HG03064 (cell line): Measurements from ENCODE around the gene GYS2.
"Not testable (repeated sequence)": the region's sequence is repeated elsewhere in the genome, so short reads cannot be mapped to it uniquely, and the experiment has no call there.

Source experiments
- ATAC-seq: cut with Tn5 transposase; IDR thresholded peaks from one replicate; pipeline ENCODE4 v1.9.1; 2021; ENCODE audit warnings: low read depth; ENCODE audit not compliant: unreplicated experiment

Gene GYS2

GRCh38 chr12:21604245-21605101 lies at the start of gene GYS2:
GYS2 (minus strand) TSS chr12:21604847; CDS start chr12:21604592, 255 bp downstream.
- ATAC-seq: no peak

- ATAC-seq: no peak
These were observed 47.2 kb upstream of the GYS2 start for GRCh38 chr12:21651821-21652220.

DNA sequence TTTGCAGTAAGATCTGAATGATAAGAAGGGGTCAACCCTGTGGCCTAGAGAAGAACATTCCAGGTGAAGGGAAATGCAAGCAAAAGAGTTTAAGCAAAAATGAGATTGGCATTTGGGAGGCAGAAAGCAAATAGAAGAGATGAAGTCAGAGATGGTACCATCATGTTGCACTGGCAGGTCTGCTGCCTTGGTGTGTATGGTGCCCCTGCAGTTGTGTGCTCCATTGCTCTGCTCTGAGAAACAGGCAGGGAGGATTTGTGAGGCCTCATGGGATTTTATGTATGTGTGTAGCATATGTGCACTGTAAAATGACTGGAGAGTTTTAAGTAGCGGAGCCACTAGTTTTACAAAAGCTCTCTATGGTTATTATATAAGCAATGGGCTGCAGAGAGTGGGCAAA lies 46.4 kb upstream of the GYS2 start:
- no peak for ATAC-seq

GRCh38 chr12:21649034-21649433 lies 44.4 kb upstream of the GYS2 start:
- no peak for ATAC-seq

DNA sequence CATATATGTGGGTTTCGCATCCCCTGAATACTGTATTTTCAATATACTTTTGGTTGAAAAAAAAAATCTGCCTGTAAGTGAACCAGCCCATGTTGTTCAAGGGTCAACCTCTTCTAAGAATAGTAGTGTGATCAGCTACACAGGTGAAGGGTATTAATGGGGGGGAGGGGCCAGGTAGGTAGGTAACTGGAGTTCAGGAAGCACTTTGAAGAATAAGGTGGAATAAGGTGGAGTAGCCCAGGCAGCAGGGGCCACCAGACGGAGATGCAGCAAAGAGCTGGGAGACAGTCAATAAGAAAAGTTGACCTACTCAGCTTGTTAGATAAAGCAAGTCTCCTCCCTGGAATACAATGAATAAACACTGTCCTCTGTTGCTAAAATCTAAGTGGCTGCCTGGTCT lies 43.7 kb upstream of the GYS2 start:
- ATAC-seq: no peak

DNA sequence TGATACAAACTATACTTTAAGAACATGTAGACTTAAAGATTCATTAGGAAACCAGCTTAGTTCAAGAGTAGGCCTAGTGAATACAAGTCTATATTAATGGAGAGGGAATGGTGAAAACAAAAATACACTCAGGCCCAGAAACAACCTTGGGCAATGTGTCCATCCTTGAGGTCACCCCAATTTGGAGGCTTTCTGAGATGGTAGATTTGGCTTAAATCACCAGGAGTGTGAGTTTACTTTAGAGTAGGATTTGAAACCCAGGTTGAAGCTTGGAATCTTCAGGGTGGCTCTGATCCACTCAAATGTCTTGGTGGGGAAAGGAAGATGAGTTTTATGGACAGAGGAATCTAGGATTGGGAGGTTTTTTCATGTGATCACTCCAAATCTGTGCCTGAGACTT lies 42.5 kb upstream of the GYS2 start:
- ATAC-seq: no peak

- ATAC-seq: not testable (repeated sequence)
These were observed 40.4 kb upstream of the GYS2 start for GRCh38 chr12:21645041-21645500.

DNA sequence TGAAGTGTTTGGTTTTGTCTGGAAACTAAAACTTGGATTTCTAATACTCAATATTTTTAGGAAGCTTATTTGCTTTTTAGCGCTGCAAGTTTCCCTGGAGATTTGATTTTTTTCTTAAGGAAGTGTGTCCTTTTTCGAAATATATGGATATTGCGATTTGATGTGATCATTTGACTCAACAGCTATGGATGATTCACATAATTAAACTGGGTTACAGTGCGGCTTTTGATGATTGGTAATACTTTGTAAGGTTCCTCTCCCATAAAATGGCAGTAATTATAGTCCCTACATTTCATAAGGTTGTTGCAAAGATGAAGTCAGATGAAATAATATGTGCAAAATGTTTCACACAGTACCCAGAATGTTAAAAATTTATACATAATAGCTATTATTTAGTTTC lies 39.9 kb upstream of the GYS2 start:
- ATAC-seq: no peak

- no peak for ATAC-seq
These were observed 39.1 kb upstream of the GYS2 start for GRCh38 chr12:21643758-21644157.

DNA sequence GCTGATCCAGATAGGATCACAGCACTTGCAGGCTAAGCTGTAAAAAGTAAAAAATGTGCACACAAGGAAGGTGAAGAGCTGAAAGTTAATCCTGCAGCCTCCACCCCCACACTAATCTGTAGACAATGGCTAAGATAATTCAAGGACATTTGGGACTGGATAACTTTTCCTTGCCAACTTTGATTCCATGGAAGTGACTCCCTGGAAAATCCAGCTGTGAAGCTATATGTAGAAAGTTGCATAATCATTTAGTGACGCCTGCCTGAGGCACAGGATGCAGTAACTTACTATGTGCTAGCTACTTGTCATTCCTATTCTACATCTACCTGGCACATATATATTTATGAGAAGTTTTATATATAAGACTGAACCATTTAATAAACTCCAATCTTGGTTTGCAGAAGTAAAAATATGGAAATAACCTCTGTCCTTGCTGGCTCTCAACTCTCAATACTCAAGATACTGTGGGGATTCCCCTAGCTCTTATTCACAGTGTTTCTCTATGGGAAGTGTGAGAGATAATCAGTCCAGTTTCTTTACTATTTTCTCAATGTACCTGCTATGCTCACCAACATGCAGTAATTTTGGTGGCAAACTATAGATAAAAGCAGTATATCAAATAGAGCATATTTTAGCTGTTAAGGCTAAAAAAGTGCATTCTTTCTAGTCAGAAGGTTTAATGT lies 38.2 kb upstream of the GYS2 start:
- ATAC-seq: no peak

DNA sequence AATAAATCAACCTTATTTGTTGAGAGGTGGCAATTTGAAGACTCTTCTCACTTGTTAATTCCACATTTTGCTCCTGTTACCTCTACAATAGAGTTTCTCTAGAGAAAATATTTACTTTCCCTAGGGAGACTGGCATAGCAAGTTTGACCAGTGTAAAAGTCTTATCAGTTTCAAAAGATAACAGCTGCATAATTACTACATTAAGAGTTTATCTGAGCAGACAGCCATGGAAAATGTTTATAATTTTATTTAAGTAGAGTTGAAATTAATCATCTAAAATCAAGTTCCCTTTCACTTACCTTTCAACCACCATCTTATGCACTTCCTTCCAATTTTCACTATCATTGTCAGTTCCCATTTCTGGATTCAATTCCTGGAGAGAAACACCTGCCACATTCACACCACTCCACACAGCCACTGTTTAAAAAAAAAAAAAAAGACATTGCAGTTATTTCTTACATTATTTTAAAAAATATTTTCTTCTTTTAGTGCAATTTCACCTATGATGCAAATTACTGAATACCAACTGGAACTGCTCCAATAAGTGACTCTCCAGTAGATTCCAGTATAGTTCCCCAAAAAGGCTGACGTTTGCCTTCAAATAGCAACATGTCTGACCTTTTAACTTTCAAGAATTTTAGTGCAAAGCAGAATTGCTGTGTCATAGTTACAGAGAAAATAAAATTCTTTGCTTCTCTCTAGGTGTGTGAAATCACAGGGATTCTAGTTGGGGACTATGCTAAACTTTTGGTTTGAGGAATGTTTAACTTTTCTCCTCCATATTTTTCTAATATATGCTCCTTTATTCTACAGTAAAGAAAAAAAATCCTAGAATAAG lies 33.6 kb upstream of the GYS2 start:
- no peak for ATAC-seq

GRCh38 chr12:21634245-21634644 lies 29.6 kb upstream of the GYS2 start:
- ATAC-seq: no peak

- ATAC-seq: no peak
These were observed 26.7 kb upstream of the GYS2 start for GRCh38 chr12:21631367-21631766.

GRCh38 chr12:21627924-21628323 lies 23.3 kb upstream of the GYS2 start:
- ATAC-seq: no peak

DNA sequence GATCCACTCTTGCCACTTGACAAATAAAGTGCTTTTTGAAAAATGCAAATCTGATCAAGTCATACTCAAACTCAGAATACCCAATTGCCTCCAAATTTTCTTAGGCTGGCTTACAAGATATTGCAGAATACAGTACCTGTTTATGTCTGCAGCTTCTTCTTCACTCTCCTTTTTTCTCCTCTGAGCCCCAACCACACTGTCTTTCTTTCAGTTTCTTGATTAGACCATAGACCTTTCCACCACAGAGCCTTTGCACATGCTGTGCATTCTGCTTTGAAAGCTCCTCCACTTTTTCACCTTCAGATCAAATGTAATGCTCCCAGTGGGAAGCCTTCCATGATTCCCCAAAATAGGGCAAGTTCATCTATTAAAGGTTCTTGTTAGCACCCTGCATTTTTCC lies 13.9 kb upstream of the GYS2 start:
- no peak for ATAC-seq

DNA sequence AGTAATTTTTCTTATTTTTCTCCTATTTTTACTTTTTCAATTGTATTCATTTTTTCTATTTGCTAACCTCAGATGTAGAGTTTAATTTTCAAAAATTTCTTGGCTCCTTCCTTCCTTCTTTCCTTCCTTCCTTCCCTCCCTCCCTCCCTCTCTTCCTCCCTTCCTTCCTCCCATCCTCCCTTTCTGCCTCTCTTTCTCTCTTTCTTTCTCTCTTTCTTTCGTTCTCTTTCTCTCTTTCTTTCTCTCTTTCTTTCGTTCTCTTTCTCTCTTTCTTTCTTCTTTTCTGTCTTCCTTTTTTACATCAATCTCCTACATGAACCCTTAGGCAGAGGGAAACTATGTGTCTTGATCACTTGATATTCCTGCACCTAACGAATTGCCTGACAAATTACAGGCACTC lies 12.4 kb upstream of the GYS2 start:
- ATAC-seq: no peak

- ATAC-seq: no peak
These were observed 10.8 kb upstream of the GYS2 start for GRCh38 chr12:21615431-21615830.

- ATAC-seq: no peak
These were observed 9.9 kb upstream of the GYS2 start for GRCh38 chr12:21614506-21614905.

DNA sequence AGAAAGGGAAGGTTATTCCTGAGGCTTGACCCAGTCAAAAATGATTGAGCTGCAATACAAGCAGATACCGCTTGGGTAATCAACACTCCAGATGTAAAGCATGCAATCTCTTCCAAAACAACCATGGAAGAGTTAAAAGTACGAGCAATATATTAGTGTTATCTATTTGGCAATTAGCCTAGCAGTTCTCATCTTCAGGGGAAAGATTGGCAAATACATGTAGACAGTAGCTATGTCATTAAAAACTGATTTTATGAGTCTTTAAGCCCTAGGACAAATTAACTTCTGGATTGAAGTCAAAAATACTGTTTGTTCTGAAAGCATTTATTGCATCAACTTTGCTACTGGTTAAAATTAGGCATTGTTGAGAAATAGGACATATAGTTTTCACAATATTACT lies 9.3 kb upstream of the GYS2 start:
- no peak for ATAC-seq

GRCh38 chr12:21608196-21608595 lies 3.5 kb upstream of the GYS2 start:
- ATAC-seq: no peak

DNA sequence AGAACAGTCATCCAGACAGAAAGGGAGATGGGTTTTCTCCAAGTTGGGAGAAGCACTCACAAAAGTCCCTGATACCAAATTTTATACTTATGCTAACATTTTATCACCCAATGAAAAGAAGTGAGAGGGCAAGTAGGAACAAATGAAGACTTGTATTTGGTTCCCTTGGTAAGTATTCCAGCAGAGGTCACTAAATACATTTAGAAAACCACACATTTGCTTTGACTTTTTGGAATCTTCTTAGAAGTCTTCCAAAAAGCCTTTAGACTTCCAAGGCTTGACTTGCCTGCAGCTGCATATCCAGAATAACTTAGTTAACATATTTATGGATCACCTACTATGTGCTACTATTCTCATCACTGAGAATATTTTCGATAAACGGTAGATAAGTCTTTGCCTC lies 3.1 kb upstream of the GYS2 start:
- ATAC-seq: no peak
